PC-3 (cell line): ENCODE results near the gene EEPD1. TPM values are rescaled to one million over a fixed set of nuclear protein-coding genes. Genes with fewer than 3 reads are reported as not detected.

Experiments
- ATAC-seq: fragments of 200-7000 bp; cut with Tn5 transposase; 2 replicates; pipeline ENCODE4 v1.9.1; 2020; ENCODE audit warnings: mild to moderate bottlenecking, moderate library complexity
- BruUV-seq: library from RNA; stranded (reverse); fragments of 400-500 nt; replicated peaks from 2 replicates; lab custom pipeline; 2021; lab: Mats Ljungman, UMichigan
- CTCF ChIA-PET: fragments of 300-600 bp; sonication (Branson Sonifier 250); formaldehyde crosslinking; loops from one replicate; lab custom pipeline; 2022; ENCODE audit warnings: antibody characterized with exemption; lab: Charles Lee
- POLR2A ChIA-PET: fragments of 300-600 bp; sonication (Branson Sonifier 250); formaldehyde crosslinking; loops from one replicate; lab custom pipeline; 2022; ENCODE audit warnings: antibody characterized with exemption; ENCODE audit not compliant: unreplicated experiment; lab: Charles Lee
- DNase-seq: peaks from one replicate; pipeline ENCODE4 v3.0.0-alpha.2; 2015
- H2AFZ ChIP-seq: fragments of 300-600 bp; sonication (generic); 2 replicates; pipeline ENCODE4 v1.6.0; 2016; ENCODE audit warnings: antibody characterized with exemption, low read length
- H3F3A ChIP-seq: fragments of 300-600 bp; sonication (generic); one replicate; pipeline ENCODE4 v1.6.0; 2017; ENCODE audit warnings: antibody characterized with exemption, low read length, control low read depth, mild to moderate bottlenecking; ENCODE audit not compliant: unreplicated experiment
- H3K27ac ChIP-seq: fragments of 300-600 bp; sonication (generic); 2 replicates; pipeline ENCODE4 v1.5.1; 2016; ENCODE audit warnings: mild to moderate bottlenecking, low read length
- H3K27me3 ChIP-seq: fragments of 300-600 bp; sonication (generic); 2 replicates; pipeline ENCODE4 v1.6.1; 2016; ENCODE audit warnings: low read length, mixed read lengths
- H3K36me3 ChIP-seq: fragments of 300-600 bp; sonication (generic); 2 replicates; pipeline ENCODE4 v1.6.1; 2016; ENCODE audit warnings: low read depth, mixed run types, low read length, mixed read lengths
- H3K4me1 ChIP-seq: fragments of 300-600 bp; sonication (generic); 2 replicates; pipeline ENCODE4 v1.5.1; 2016; ENCODE audit warnings: low read length; ENCODE audit not compliant: insufficient read depth
- H3K4me2 ChIP-seq: fragments of 300-600 bp; sonication (generic); 2 replicates; pipeline ENCODE4 v1.6.0; 2016; ENCODE audit warnings: low read length
- H3K4me3 ChIP-seq: fragments of 300-600 bp; sonication (generic); 2 replicates; pipeline ENCODE4 v1.5.1; 2016; ENCODE audit warnings: mild to moderate bottlenecking, low read length, mixed read lengths
- H3K79me2 ChIP-seq: fragments of 300-600 bp; sonication (generic); 2 replicates; pipeline ENCODE4 v1.6.1; 2017; ENCODE audit warnings: low read length, mixed read lengths
- H3K9ac ChIP-seq: fragments of 300-600 bp; sonication (generic); 2 replicates; pipeline ENCODE4 v1.6.0; 2016; ENCODE audit warnings: mild to moderate bottlenecking, low read length
- H3K9me2 ChIP-seq: fragments of 300-600 bp; sonication (generic); replicated peaks from 2 replicates; pipeline ENCODE4 v1.6.1; 2016; ENCODE audit warnings: mixed run types, low read length, mixed read lengths
- H3K9me3 ChIP-seq: fragments of 300-600 bp; sonication (generic); 2 replicates; pipeline ENCODE4 v1.6.1; 2016; ENCODE audit warnings: low read length, mixed read lengths
- H4K20me1 ChIP-seq: fragments of 300-600 bp; sonication (generic); 2 replicates; pipeline ENCODE4 v1.6.1; 2016; ENCODE audit warnings: low read length, mixed read lengths
- CTCF ChIP-seq: fragments of 300-600 bp; sonication (generic); conservative IDR thresholded peaks from 2 replicates; pipeline ENCODE4 v1.5.1; 2017; ENCODE audit warnings: antibody characterized with exemption, low read depth, mild to moderate bottlenecking, low read length
- EZH2 ChIP-seq: fragments of 300-600 bp; sonication (generic); IDR thresholded peaks from one replicate; pipeline ENCODE4 v1.6.1; 2017; ENCODE audit warnings: antibody characterized with exemption, mild to moderate bottlenecking, low read length; ENCODE audit not compliant: unreplicated experiment
- EZH2phosphoT487 ChIP-seq: fragments of 300-600 bp; sonication (generic); IDR thresholded peaks from 2 replicates; pipeline ENCODE4 v1.6.1; 2018; ENCODE audit warnings: mild to moderate bottlenecking, antibody characterized with exemption, low read length, borderline replicate concordance
- intact Hi-C: fragments of 100-400 bp; cut with micrococcal nuclease; formaldehyde crosslinking; loops from 2 replicates; pipeline ENCODE4 v1.9.0; 2023
- total RNA-seq: library from RNA; depleted of rRNA; stranded (reverse); fragments of >200 nt; gene quantifications from 2 replicates; pipeline ENCODE4 v1.2.3, GENCODE V29; 2014

EEPD1 gene
- total RNA-seq, 1 experiment from 2014 or later: 28.3 TPM

DNA sequence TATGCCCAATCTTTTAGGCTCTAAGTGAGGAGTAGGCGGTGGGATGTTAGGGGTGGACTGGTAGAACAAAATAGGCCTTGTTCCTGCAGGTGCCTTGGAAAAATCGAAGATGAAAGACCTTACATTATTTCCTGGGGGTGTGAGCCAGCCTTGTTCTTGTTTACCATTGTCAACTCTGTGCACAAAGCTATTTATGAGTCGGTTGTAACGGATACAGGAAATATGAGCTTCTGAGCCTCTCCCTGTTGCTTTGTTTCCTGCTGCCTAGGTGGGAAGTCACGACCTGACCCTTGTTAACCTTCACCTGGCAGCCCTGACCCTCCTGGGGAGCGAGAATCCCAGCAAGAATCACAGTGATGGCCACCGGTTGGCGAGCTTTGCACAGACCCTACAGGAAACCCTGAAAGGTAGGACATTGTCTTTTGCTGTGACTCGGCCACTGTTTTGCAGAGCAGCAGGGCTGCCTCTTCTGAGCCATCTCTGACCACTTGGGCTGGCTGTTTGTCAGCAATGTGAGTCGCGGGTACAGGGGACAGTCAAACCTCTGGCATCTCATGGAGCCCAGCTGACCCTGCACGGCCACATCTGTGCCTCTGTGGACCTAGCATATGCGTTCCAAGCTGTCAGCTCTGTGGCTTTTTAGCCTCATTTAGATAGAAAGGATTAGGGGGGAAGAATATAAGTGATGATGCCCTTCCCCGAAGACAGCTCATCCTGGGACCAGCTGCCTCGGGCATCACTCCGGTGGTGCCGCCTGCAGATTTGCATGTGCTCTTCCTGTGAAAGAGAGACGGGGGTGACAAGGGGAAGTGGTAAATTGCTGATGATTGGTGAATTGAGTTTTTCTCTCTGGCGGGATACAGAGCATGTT, 134.6 kb downstream of the EEPD1 start:
- BruUV-seq: no TSS peak
- Histone ChIP-seq H3K4me2 (peak overlapping the region; percentile 52), H4K20me1 (no peaks in the 10 kb centered on the region), H3K4me3 (no peak overlapping the region), H3K9me3 (no peaks in the 10 kb centered on the region), H3K9me2 (no peaks in the 10 kb centered on the region), H3K27me3 (no peaks in the 10 kb centered on the region), H3K27ac (peak overlapping the region; percentile 78), H3K9ac (peak overlapping the region; percentile 29), H3K4me1 (peaks cover 61% of the 10 kb centered on the region), H3K36me3 (peaks cover 11% of the 10 kb centered on the region), H2AFZ (no peak overlapping the region), H3F3A (no peaks in the 10 kb centered on the region), H3K79me2 (peaks cover 4% of the 10 kb centered on the region; the same call in 1 of the 2 replicates)
- ChIA-PET POLR2A (interaction anchor here (0.6 to 0.7 kb wide), 3 partner anchors 130 to 239 kb away, joined by 3 to 5 read pairs (median 3); no protein-coding TSS in a partner anchor), CTCF (no interaction called here)
- DNase-seq (peak; percentile 67), ATAC-seq (peak; percentile 53)
- intact Hi-C loops: no loop called here
- TF ChIP-seq EZH2: no peak
- no peak for TF ChIP-seq CTCF
- TF ChIP-seq EZH2phosphoT487: no peak

DNA sequence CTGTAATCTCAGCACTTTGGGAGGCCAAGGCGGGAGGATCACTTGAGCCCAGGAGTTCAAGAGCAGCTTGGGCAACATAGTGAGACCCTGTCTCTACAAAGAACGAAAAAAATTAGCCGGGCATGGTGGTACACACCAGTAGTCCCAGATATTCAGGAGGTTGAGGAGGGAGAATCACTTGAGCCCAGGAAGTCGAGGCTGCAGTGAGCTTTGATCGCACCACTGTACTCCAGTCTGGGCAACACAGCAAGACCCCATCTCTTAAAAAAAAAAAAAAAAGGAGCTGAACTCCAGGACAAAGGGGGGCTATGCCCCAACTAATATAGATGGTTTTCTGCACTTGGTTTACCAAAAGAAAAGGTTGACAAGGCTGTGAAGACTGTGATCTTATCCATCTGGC, 135.4 kb downstream of the EEPD1 start:
- CTCF ChIA-PET: no interaction called here

More for the DNA sequence above, 135.4 kb downstream of the EEPD1 start:
- Histone ChIP-seq H3K9ac (no peak overlapping the region), H2AFZ (no peak overlapping the region), H3K27ac (peak overlapping the region; percentile 78), H3K36me3 (peaks cover 11% of the 10 kb centered on the region), H3K4me3 (no peak overlapping the region), H3K9me2 (no peaks in the 10 kb centered on the region), H4K20me1 (no peaks in the 10 kb centered on the region), H3K27me3 (no peaks in the 10 kb centered on the region), H3K4me2 (no peak overlapping the region), H3K79me2 (peaks cover 4% of the 10 kb centered on the region; the same call in 1 of the 2 replicates), H3K9me3 (no peaks in the 10 kb centered on the region), H3K4me1 (peaks cover 61% of the 10 kb centered on the region), H3F3A (no peaks in the 10 kb centered on the region)
- DNase-seq (no peak), ATAC-seq (no peak)
- POLR2A ChIA-PET: no interaction called here
- intact Hi-C loops: no loop called here
- TF ChIP-seq CTCF: no peak
- TF ChIP-seq EZH2: no peak
- no peak for TF ChIP-seq EZH2phosphoT487
- no TSS peak for BruUV-seq
